Upper lobe of left lung (tissue), 6 donors: Measurements from ENCODE around the gene FHIT. TPM values are rescaled to one million over a fixed set of nuclear protein-coding genes. Genes with fewer than 3 reads are reported as not detected.

ENCODE experiments used
- ATAC-seq, 2 donors: fragments of 200-7000 bp; cut with Tn5 transposase; one replicate each; pipeline ENCODE4 v1.9.1; 2022; ENCODE audit warnings: mild to moderate bottlenecking in 2 of 2, moderate library complexity in 2 of 2; ENCODE audit not compliant: low FRiP score in 2 of 2
- DNase-seq, 2 donors: peaks; one replicate each; pipeline ENCODE4 v3.0.0-alpha.2; 2019 to 2020
- H3K27ac ChIP-seq, 4 donors: fragments of 200-600 bp; sonication (generic); one replicate each; pipeline ENCODE4 v1.5.1; 2016 to 2019
- H3K27me3 ChIP-seq, 4 donors: fragments of 200-600 bp; sonication (generic); one replicate each; pipeline ENCODE4 v1.5.1; 2017 to 2019
- H3K36me3 ChIP-seq, 4 donors: fragments of 200-600 bp; sonication (generic); one replicate each; pipeline ENCODE4 v1.5.1; 2016 to 2019
- H3K4me1 ChIP-seq, 4 donors: fragments of 200-600 bp; sonication (generic); one replicate each; pipeline ENCODE4 v1.5.1; 2018 to 2019
- H3K4me3 ChIP-seq, 4 donors: fragments of 200-600 bp; sonication (generic); one replicate each; pipeline ENCODE4 v1.5.1; 2017 to 2019; ENCODE audit warnings: mild to moderate bottlenecking in 2 of 4, moderate library complexity in 1 of 4
- H3K9me3 ChIP-seq, 4 donors: fragments of 200-600 bp; sonication (generic); one replicate each; pipeline ENCODE4 v1.5.1; 2018 to 2019
- CTCF ChIP-seq, 6 experiments: fragments of 450-650 bp in 4 of 6; fragments of 200-600 bp in 2 of 6; sonication (generic) in 2 of 6; IDR thresholded peaks; one replicate each; pipeline ENCODE4 v1.5.1; 2016 to 2019; ENCODE audit warnings: antibody characterized with exemption in 6 of 6
- EP300 ChIP-seq, 4 donors: sonication (generic); formaldehyde crosslinking; IDR thresholded peaks; one replicate each; pipeline ENCODE4 v1.5.1; 2017; ENCODE audit warnings: antibody characterized with exemption in 4 of 4, control low read depth in 2 of 4
- POLR2A ChIP-seq, 4 donors: fragments of 450-650 bp; IDR thresholded peaks; one replicate each; pipeline ENCODE4 v1.5.1; 2016 to 2017; ENCODE audit warnings: antibody characterized with exemption in 4 of 4, mild to moderate bottlenecking in 2 of 4
- POLR2AphosphoS5 ChIP-seq, 2 donors: sonication (generic); formaldehyde crosslinking; IDR thresholded peaks; one replicate each; pipeline ENCODE4 v1.5.1; 2017; ENCODE audit warnings: antibody characterized with exemption in 2 of 2
- WGBS, 2 donors: methylation state at CpG; one replicate each; pipeline ENCODE4 v1.1.5; 2017 to 2018; 5-methylcytosine and 5-hydroxymethylcytosine counted together
- total RNA-seq, 6 donors: library from RNA; depleted of rRNA in 4 of 6; stranded (reverse); fragments of >200 nt in 4 of 6; gene quantifications; one replicate each; pipeline versions ENCODE4 v1.1.0 to v1.2.1, GENCODE V29; 2016 to 2021
- donor health status: DM: no; HTN: no; CAD: no; lungs with moderate emphysema.
- donor health status: DM: no; HTN: yes; CAD: no; lungs with severe emphysema.

FHIT gene
- total RNA-seq, 6 donors from 2014 or later: 6.8 to 56.6 (median 11.1) TPM

GRCh38 chr3:61269435-61269834 lies 18.2 kb upstream of the FHIT start:
- DNase-seq: no peak
- Histone ChIP-seq H3K4me3 (no peak overlapping the region), H3K27ac (no peak overlapping the region), H3K36me3 (no peaks in the 10 kb centered on the region), H3K27me3 (no peaks in the 10 kb centered on the region), H3K9me3 (no peaks in the 10 kb centered on the region), H3K4me1 (no peaks in the 10 kb centered on the region)
- TF ChIP-seq EP300 (IDR thresholded peaks at IDR 0.05) (no peak), POLR2AphosphoS5 (IDR thresholded peaks at IDR 0.05) (no peak), POLR2A (IDR thresholded peaks at IDR 0.05) (no peak), CTCF (IDR thresholded peaks at IDR 0.05) (no peak)
- no peak for ATAC-seq
- WGBS, 2 donors: 74 to 84% methylated on average over 6 of the region's 6 CpGs

GRCh38 chr3:61268644-61269043 lies 17.4 kb upstream of the FHIT start:
- no peak for TF ChIP-seq POLR2A (IDR thresholded peaks at IDR 0.05)
- no peak for TF ChIP-seq EP300 (IDR thresholded peaks at IDR 0.05)
- TF ChIP-seq CTCF (IDR thresholded peaks at IDR 0.05): no peak
- TF ChIP-seq POLR2AphosphoS5 (IDR thresholded peaks at IDR 0.05): no peak
- H3K9me3 ChIP-seq: no peaks in the 10 kb centered on the region
- ATAC-seq: no peak
- no peaks in the 10 kb centered on the region for H3K36me3 ChIP-seq
- H3K27ac ChIP-seq: no peak overlapping the region
- WGBS, 2 donors: 31 to 75% methylated on average over 2 of the region's 2 CpGs
- H3K4me3 ChIP-seq: no peak overlapping the region
- no peaks in the 10 kb centered on the region for H3K4me1 ChIP-seq
- no peaks in the 10 kb centered on the region for H3K27me3 ChIP-seq
- DNase-seq: no peak

- TF ChIP-seq POLR2A (IDR thresholded peaks at IDR 0.05) (no peak), POLR2AphosphoS5 (IDR thresholded peaks at IDR 0.05) (no peak)
- Histone ChIP-seq H3K4me3 (no peak overlapping the region), H3K27me3 (no peaks in the 10 kb centered on the region), H3K9me3 (no peaks in the 10 kb centered on the region), H3K36me3 (no peaks in the 10 kb centered on the region), H3K27ac (no peak overlapping the region), H3K4me1 (no peaks in the 10 kb centered on the region)
- ATAC-seq (no peak), DNase-seq (no peak)
- 93 to 97% methylated on average over 2 of the region's 2 CpGs for WGBS, 2 donors
Measured at GRCh38 chr3:61264281-61264680, 13.0 kb upstream of the FHIT start.

- DNase-seq: no peak
- Histone ChIP-seq H3K4me3 (no peak overlapping the region), H3K9me3 (no peaks in the 10 kb centered on the region), H3K27ac (no peak overlapping the region), H3K4me1 (peaks cover 0 to 4% (median 2%) of the 10 kb centered on the region in 4 donors), H3K36me3 (no peaks in the 10 kb centered on the region), H3K27me3 (no peaks in the 10 kb centered on the region)
- ATAC-seq: no peak
- WGBS, 2 donors: 89 to 93% methylated on average over 1 of the region's 1 CpG
- no peak for TF ChIP-seq CTCF (IDR thresholded peaks at IDR 0.05)
- TF ChIP-seq EP300 (IDR thresholded peaks at IDR 0.05): no peak
- TF ChIP-seq POLR2A (IDR thresholded peaks at IDR 0.05): no peak
- no peak for TF ChIP-seq POLR2AphosphoS5 (IDR thresholded peaks at IDR 0.05)
Measured at GRCh38 chr3:61257148-61257547, 5.9 kb upstream of the FHIT start.

- Histone ChIP-seq H3K36me3 (no peaks in the 10 kb centered on the region), H3K27me3 (no peaks in the 10 kb centered on the region), H3K4me1 (peaks cover 7 to 14% (median 12%) of the 10 kb centered on the region in 4 donors), H3K9me3 (no peaks in the 10 kb centered on the region), H3K4me3 (no peak overlapping the region), H3K27ac (no peak overlapping the region)
- no peak for DNase-seq
- TF ChIP-seq CTCF (IDR thresholded peaks at IDR 0.05) (no peak), POLR2A (IDR thresholded peaks at IDR 0.05) (no peak), POLR2AphosphoS5 (IDR thresholded peaks at IDR 0.05) (no peak), EP300 (IDR thresholded peaks at IDR 0.05) (no peak)
- 87 to 94% methylated on average over 3 of the region's 3 CpGs for WGBS, 2 donors
- ATAC-seq: no peak
Measured at GRCh38 chr3:61253756-61254155, 2.5 kb upstream of the FHIT start.
